Stomach (tissue), 9 donors: ENCODE results near the gene SLC24A3. TPM values are rescaled to one million over a fixed set of nuclear protein-coding genes. Genes with fewer than 3 reads are reported as not detected.
A peak's percentile ranks its signal among the peaks of the same experiment; 100 is the strongest.

Experiments used
- DNase-seq, 2 donors: peaks; one replicate each; pipeline versions ENCODE4 v3.0.0 to v3.0.0-alpha.2; 2013 to 2019
- H3K27ac ChIP-seq, 5 donors: fragments of 200-600 bp in 4 of 5; sonication (generic) in 4 of 5; one replicate each; pipeline ENCODE4 v1.5.1; 2013 to 2019; ENCODE audit warnings: mild to moderate bottlenecking in 1 of 5, moderate library complexity in 1 of 5
- H3K27me3 ChIP-seq, 3 donors: fragments of 200-600 bp; sonication (generic); one replicate each; pipeline ENCODE4 v1.5.1; 2017 to 2019; ENCODE audit warnings: mixed run types in 1 of 3
- H3K36me3 ChIP-seq, 4 donors: fragments of 200-600 bp; sonication (generic); 1 replicate in 3 of 4; 2 replicates in 1 of 4; pipeline ENCODE4 v1.5.1; 2016 to 2019
- H3K4me1 ChIP-seq, 4 donors: fragments of 200-600 bp; sonication (generic); one replicate each; pipeline ENCODE4 v1.5.1; 2016 to 2019
- H3K4me3 ChIP-seq, 4 donors: fragments of 200-600 bp; sonication (generic) in 3 of 4; one replicate each; pipeline ENCODE4 v1.5.1; 2016 to 2019; ENCODE audit warnings: mild to moderate bottlenecking in 1 of 4
- H3K9me3 ChIP-seq, 4 donors: fragments of 200-600 bp; sonication (generic); one replicate each; pipeline ENCODE4 v1.5.1; 2016 to 2019
- CTCF ChIP-seq, 7 experiments: fragments of 450-650 bp in 4 of 7; fragments of 200-600 bp in 3 of 7; sonication (generic) in 3 of 7; IDR thresholded peaks; one replicate each; pipeline ENCODE4 v1.5.1; 2016 to 2019; ENCODE audit warnings: antibody characterized with exemption in 7 of 7, control low read depth in 2 of 7, mild to moderate bottlenecking in 1 of 7
- EP300 ChIP-seq: sonication (generic); formaldehyde crosslinking; IDR thresholded peaks from one replicate; pipeline ENCODE4 v1.6.1; 2017; ENCODE audit warnings: antibody characterized with exemption
- POLR2A ChIP-seq, 4 donors: fragments of 450-650 bp; IDR thresholded peaks; one replicate each; pipeline ENCODE4 v1.6.1; 2016; ENCODE audit warnings: antibody characterized with exemption in 4 of 4, control low read depth in 2 of 4, mild to moderate bottlenecking in 1 of 4, moderate library complexity in 1 of 4
- POLR2AphosphoS5 ChIP-seq, 3 donors: sonication (generic); formaldehyde crosslinking; IDR thresholded peaks; one replicate each; pipeline ENCODE4 v1.6.1; 2016; ENCODE audit warnings: antibody characterized with exemption in 3 of 3
- WGBS, 5 donors: extraction: QIAGEN DNeasy Blood & Tissue Kit in 3 of 5; methylation state at CpG; one replicate each; pipeline versions ENCODE4 v1.1.5 to v1.1.7; 2013 to 2018; 5-methylcytosine and 5-hydroxymethylcytosine counted together
- intact Hi-C: fragments of 100-400 bp; cut with DNase I; formaldehyde crosslinking; loops from one replicate; pipeline ENCODE4 v1.15.1; 2023; ENCODE audit warnings: low total_unique reads
- polyA plus RNA-seq, 3 donors: library from polyadenylated mRNA; stranded (reverse); fragments of 200-250 nt; gene quantifications; one replicate each; pipeline ENCODE4 v1.2.3, GENCODE V29; 2013
- total RNA-seq, 5 donors: library from RNA; depleted of rRNA; stranded (reverse); fragments of >200 nt; gene quantifications; one replicate each; pipeline versions ENCODE4 v1.1.0 to v1.2.3, GENCODE V29; 2014 to 2016
- donor health status: healthy with polysubstance abuse.
- donor health status: Bipolar disorder and iron deficiency.
- donor health status: healthy.

SLC24A3 gene
- total and polyA plus RNA-seq, 8 donors = 1.8 to 9.0 (median 4.5) TPM

DNA sequence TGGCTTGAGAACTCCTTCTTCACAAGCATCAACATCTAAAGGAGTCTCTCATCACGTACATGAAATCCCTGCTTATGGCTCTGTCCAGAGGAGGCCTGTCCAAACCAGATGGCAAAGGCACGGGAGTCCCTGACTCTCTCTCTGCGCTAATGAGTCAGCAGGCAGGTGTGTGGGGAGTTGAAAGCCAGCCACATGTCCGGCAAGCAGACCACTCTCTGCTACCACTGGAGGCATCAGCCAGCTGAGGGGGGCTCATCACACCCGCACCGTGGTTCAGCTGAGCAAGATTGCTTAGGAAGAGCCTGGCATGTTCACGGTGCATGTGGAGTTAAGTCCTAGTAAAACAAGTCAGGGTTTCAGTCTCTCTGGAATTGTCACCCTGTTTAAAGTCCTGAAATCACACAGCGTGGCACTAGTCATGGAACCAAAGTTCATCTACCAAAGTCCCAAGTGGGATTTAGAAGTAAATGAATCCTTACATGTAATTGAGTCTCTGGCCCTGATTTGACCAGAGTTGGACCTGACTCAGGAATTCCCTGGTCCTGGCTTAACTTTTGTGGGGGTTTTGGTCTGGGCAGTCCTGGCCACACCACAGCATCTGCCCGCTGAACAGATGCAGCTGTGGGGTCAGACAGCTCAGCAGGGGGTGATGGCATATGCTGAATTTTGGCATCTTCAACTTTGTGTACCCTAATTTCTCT is 390.4 kb downstream of the SLC24A3 start:
- H3K27me3 ChIP-seq = no peaks in the 10 kb centered on the region
- intact Hi-C loops = no loop called here
- no peak for DNase-seq
- H3K4me1 ChIP-seq = no peaks in the 10 kb centered on the region
- no peaks in the 10 kb centered on the region for H3K36me3 ChIP-seq
- no peaks in the 10 kb centered on the region for H3K9me3 ChIP-seq
- TF ChIP-seq CTCF (IDR thresholded peaks at IDR 0.05) (no peak), POLR2A (IDR thresholded peaks at IDR 0.05) (no peak), EP300 (no peak)
- 67 to 79% (median 77%) methylated on average over 8 to 9 of the region's 9 CpGs for WGBS, 5 donors
- H3K4me3 ChIP-seq = no peak overlapping the region
- H3K27ac ChIP-seq = no peak overlapping the region

GRCh38 chr20:19603376-19603750 is 390.9 kb downstream of the SLC24A3 start:
- intact Hi-C loops = no loop called here
- no peak overlapping the region for H3K4me3 ChIP-seq
- H3K27ac ChIP-seq = no peak overlapping the region
- H3K36me3 ChIP-seq = no peaks in the 10 kb centered on the region
- WGBS, 5 donors = 40 to 56% (median 45%) methylated on average over 6 of the region's 6 CpGs
- H3K4me1 ChIP-seq = no peaks in the 10 kb centered on the region
- TF ChIP-seq EP300 (no peak), CTCF (IDR thresholded peaks at IDR 0.05) (no peak), POLR2A (IDR thresholded peaks at IDR 0.05) (no peak), POLR2AphosphoS5 (IDR thresholded peaks at IDR 0.05) (no peak)
- no peaks in the 10 kb centered on the region for H3K27me3 ChIP-seq
- no peaks in the 10 kb centered on the region for H3K9me3 ChIP-seq
- peak in 1 of 2 donors; percentile 19 for DNase-seq

- H3K27ac ChIP-seq = no peak overlapping the region
- H3K36me3 ChIP-seq = no peaks in the 10 kb centered on the region
- intact Hi-C loops = no loop called here
- no peaks in the 10 kb centered on the region for H3K27me3 ChIP-seq
- H3K4me1 ChIP-seq = peaks cover 0 to 18% (median 2%) of the 10 kb centered on the region in 4 donors
- TF ChIP-seq EP300 (no peak), CTCF (IDR thresholded peaks at IDR 0.05) (no peak), POLR2A (IDR thresholded peaks at IDR 0.05) (no peak), POLR2AphosphoS5 (IDR thresholded peaks at IDR 0.05) (no peak)
- H3K4me3 ChIP-seq = no peak overlapping the region
- peak in 1 of 2 donors; percentile 34 for DNase-seq
- H3K9me3 ChIP-seq = no peaks in the 10 kb centered on the region
- WGBS, 5 donors = 60 to 79% (median 73%) methylated on average over 1 of the region's 1 CpG
These were observed 393.5 kb downstream of the SLC24A3 start for GRCh38 chr20:19605786-19606485.

DNA sequence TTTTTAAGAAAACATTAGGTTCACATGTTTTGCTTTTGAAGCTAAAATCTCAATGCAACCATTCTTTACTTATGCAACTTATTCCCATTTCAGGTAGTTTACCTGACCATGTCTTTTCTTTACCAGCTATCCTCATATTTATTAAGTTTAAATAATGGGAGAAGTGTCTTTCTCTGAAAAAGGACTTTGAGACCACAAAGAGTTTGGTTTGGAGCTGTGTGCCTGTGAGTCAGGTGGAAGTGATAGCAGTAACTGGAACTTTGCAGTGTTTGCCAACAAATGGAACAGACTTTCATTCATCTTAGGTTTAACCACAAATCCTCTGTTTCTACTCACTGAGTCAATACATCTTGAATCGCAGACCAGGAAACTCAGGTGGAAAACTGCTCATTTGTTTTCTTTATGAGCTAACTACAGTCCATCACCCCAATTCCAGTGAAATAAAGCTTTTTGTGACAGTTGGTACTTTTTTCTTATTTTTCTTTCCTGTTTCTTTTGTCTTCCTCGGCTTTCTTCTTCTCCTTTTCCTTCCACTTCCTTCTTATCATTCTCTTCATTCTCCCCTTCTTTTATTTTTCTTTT is 397.3 kb downstream of the SLC24A3 start:
- H3K9me3 ChIP-seq = no peaks in the 10 kb centered on the region
- intact Hi-C loops = no loop called here
- no peak for TF ChIP-seq POLR2A (IDR thresholded peaks at IDR 0.05)
- peak in 2 of 3 donors; percentile 16 to 37 for TF ChIP-seq POLR2AphosphoS5 (IDR thresholded peaks at IDR 0.05)
- no peak for TF ChIP-seq EP300
- H3K4me1 ChIP-seq = peaks cover 0 to 18% (median 2%) of the 10 kb centered on the region in 4 donors
- 21 to 44% (median 36%) methylated on average over 2 of the region's 2 CpGs for WGBS, 5 donors
- H3K4me3 ChIP-seq = no peak overlapping the region
- H3K27ac ChIP-seq = peak overlapping the region; percentile 27 to 76 (median 54)
- peak in 1 of 2 donors; percentile 83 for DNase-seq
- H3K27me3 ChIP-seq = no peaks in the 10 kb centered on the region
- no peaks in the 10 kb centered on the region for H3K36me3 ChIP-seq
